ENCODE data around the gene ZSWIM5. TPM values are rescaled to one million over a fixed set of nuclear protein-coding genes. Genes with fewer than 3 reads are reported as not detected.
A peak's percentile ranks its signal among the peaks of the same experiment; 100 is the strongest.
"Not testable (repeated sequence)": the region's sequence is repeated elsewhere in the genome, so short reads cannot be mapped to it uniquely, and the experiment has no call there.

Gene ZSWIM5
- total and polyA plus RNA-seq, 9 of the 15 experiments (the other 6 are each of a cell fraction or from before 2014, with no cell fraction given): under 0.01 to 0.07 (median 0.03) TPM; not detected in 3

DNA sequence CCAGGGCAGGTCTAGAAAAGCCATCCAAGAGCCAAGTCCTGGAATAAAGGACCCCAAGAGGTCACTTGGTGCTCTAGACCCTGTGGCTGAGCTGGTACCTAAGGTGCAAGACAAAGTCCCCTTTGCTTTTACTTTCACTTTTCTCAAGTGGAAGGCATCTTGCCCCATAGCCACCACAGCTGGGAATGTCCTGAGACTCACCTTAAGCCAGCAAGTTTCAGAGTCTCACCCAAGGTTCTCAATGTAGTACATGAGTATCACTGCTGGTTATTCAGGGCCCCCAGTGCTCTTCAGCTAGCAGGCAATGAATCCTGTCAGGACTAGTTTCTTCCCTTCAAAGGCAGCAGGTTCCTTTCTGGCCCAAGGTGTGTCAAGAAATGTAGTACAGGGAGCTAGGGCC is 126.9 kb downstream of the ZSWIM5 start:
- Histone ChIP-seq H3K4me2 (ENCODE audit: insufficient read depth, low read length) (no peak overlapping the region), H3K9ac (ENCODE audit: insufficient read depth in 1 of 2, low read depth in 2 of 2, low read length in 2 of 2) (peak overlapping the region in 1 of 2 experiments; percentile 24; a peak in 1 of 4 replicates), H3K9me1 (ENCODE audit: control insufficient read depth, insufficient read depth, low read length) (no peaks in the 10 kb centered on the region), H3K79me2 (ENCODE audit: control insufficient read depth, insufficient read depth, low read length) (no peaks in the 10 kb centered on the region), H3K36me3 (ENCODE audit: control insufficient read depth, insufficient read depth, low read length) (no peaks in the 10 kb centered on the region), H3K27ac (ENCODE audit: extremely low read depth, low read depth, low read length) (no peak overlapping the region), H2AFZ (ENCODE audit: low read depth, low read length) (peak overlapping the region; percentile 5; the same call in 1 of the 2 replicates), H3K4me3 (no peak overlapping the region), H4K20me1 (replicated peaks; ENCODE audit: control insufficient read depth, insufficient read depth, low read length) (no peaks in the 10 kb centered on the region), H3K27me3 (ENCODE audit: control insufficient read depth in 2 of 2, insufficient read depth in 2 of 2, low read length in 2 of 2) (peaks cover 4 to 24% of the 10 kb centered on the region in 2 experiments; a peak in 2 of 5 replicates), H3K9me3 (replicated peaks; ENCODE audit: control insufficient read depth, insufficient read depth, low read depth, low read length) (no peaks in the 10 kb centered on the region), H3K4me1 (replicated peaks in 1 of 2; ENCODE audit: control insufficient read depth in 2 of 2, insufficient read depth in 2 of 2, low read length in 2 of 2) (no peaks in the 10 kb centered on the region)
- in situ Hi-C loops (cut with MboI) (loop anchor here (10.0 kb wide), 1 partner anchor 525 kb away; no protein-coding TSS in a partner anchor), intact Hi-C loops (cut with micrococcal nuclease) (no loop called here)
- BruUV-seq (replicated peaks): no TSS peak
- POLR2A ChIA-PET: interaction anchor here (1.1 to 1.4 kb wide), 3 partner anchors 10 to 67 kb away, joined by 3 to 5 read pairs (median 3); no protein-coding TSS in a partner anchor
- DNase-seq (ENCODE audit: extremely low read depth in 1 of 4, low spot score in 3 of 4) (no peak), FAIRE-seq (no peak), ATAC-seq (no peak; the same call in 1 of the 3 replicates)
- CTCF ChIA-PET (ENCODE audit: low intra/inter-chr PET ratio): no interaction called here
- TF ChIP-seq ESRRA (IDR thresholded peaks at IDR 0.05; ENCODE audit: borderline replicate concordance, low read depth) (no peak), TBP (optimal IDR thresholded peaks at IDR 0.05; ENCODE audit: low read depth, low read length) (no peak), RBBP5 (IDR thresholded peaks at IDR 0.05; ENCODE audit: borderline replicate concordance, insufficient read depth, low read length, poor library complexity, severe bottlenecking) (no peak), ILF3 (IDR thresholded peaks at IDR 0.05; ENCODE audit: borderline replicate concordance) (no peak), CCNT2 (IDR thresholded peaks at IDR 0.05; ENCODE audit: borderline replicate concordance, extremely low read depth, insufficient read length, low read depth, low read length) (no peak)
- TF ChIP-seq, protein P1, sequence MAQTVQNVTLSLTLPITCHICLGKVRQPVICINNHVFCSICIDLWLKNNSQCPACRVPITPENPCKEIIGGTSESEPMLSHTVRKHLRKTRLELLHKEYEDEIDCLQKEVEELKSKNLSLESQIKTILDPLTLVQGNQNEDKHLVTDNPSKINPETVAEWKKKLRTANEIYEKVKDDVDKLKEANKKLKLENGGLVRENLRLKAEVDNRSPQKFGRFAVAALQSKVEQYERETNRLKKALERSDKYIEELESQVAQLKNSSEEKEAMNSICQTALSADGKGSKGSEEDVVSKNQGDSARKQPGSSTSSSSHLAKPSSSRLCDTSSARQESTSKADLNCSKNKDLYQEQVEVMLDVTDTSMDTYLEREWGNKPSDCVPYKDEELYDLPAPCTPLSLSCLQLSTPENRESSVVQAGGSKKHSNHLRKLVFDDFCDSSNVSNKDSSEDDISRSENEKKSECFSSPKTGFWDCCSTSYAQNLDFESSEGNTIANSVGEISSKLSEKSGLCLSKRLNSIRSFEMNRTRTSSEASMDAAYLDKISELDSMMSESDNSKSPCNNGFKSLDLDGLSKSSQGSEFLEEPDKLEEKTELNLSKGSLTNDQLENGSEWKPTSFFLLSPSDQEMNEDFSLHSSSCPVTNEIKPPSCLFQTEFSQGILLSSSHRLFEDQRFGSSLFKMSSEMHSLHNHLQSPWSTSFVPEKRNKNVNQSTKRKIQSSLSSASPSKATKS (CRISPR knock-in tag; IDR thresholded peaks at IDR 0.05): no peak

DNA sequence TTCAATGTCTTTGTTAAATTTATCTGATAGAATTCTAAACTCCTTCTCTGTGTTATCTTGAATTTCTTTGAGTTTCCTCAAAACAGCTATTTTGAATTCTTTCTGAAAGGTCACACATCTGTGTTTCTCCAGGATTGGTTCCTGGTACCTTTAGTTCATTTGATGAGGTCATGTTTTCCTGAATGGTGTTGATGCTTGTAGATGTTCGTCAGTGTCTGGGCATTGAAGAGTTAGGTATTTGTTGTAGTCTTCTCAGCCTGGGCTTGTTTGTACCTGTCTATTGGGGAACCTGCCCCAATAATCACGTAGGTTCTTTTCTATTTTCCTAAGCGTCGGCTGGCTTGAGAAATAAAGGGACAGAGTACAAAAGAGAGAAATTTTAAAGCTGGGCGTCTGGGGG is 129.4 kb downstream of the ZSWIM5 start:
- H3K27ac ChIP-seq (ENCODE audit: extremely low read depth, low read depth, low read length); H3K36me3 ChIP-seq (ENCODE audit: control insufficient read depth, insufficient read depth, low read length); FAIRE-seq; ATAC-seq; POLR2A ChIA-PET; H4K20me1 ChIP-seq (replicated peaks; ENCODE audit: control insufficient read depth, insufficient read depth, low read length); H3K4me1 ChIP-seq (replicated peaks in 1 of 2; ENCODE audit: control insufficient read depth in 2 of 2, insufficient read depth in 2 of 2, low read length in 2 of 2); DNase-seq (ENCODE audit: extremely low read depth in 1 of 4, low spot score in 3 of 4); H3K4me3 ChIP-seq; H3K9ac ChIP-seq (ENCODE audit: insufficient read depth in 1 of 2, low read depth in 2 of 2, low read length in 2 of 2); intact Hi-C loops (cut with micrococcal nuclease); H3K9me1 ChIP-seq (ENCODE audit: control insufficient read depth, insufficient read depth, low read length); H3K79me2 ChIP-seq (ENCODE audit: control insufficient read depth, insufficient read depth, low read length); H3K4me2 ChIP-seq (ENCODE audit: insufficient read depth, low read length); BruUV-seq (replicated peaks); H3K9me3 ChIP-seq (replicated peaks; ENCODE audit: control insufficient read depth, insufficient read depth, low read depth, low read length); H2AFZ ChIP-seq (ENCODE audit: low read depth, low read length); CTCF ChIA-PET (ENCODE audit: low intra/inter-chr PET ratio): not testable (repeated sequence)
- 6% methylated on average over 5 of the region's 5 CpGs for WGBS (ENCODE audit: insufficient coverage, low coverage, missing lambda C conversion rate)
- H3K27me3 ChIP-seq (ENCODE audit: control insufficient read depth in 2 of 2, insufficient read depth in 2 of 2, low read length in 2 of 2): peaks cover 4 to 20% of the 10 kb centered on the region in 2 experiments; a peak in 2 of 5 replicates
- in situ Hi-C loops (cut with MboI): loop anchor here (10.0 kb wide), 1 partner anchor 522 kb away; no protein-coding TSS in a partner anchor
